PFSK-1 (cell line): Measurements from ENCODE around the gene MEST.

Experiments used
- REST ChIP-seq, 2 experiments: IDR thresholded peaks; 2 replicates each; pipeline versions ENCODE4 v1.6.1 to v1.8.0; 2011 to 2012; ENCODE audit warnings: low read depth in 2 of 2, low read length in 2 of 2, control low read depth in 1 of 2, inconsistent platforms in 1 of 2, mild to moderate bottlenecking in 1 of 2, moderate library complexity in 1 of 2; ENCODE audit not compliant: insufficient read depth in 1 of 2
- SIN3A ChIP-seq: IDR thresholded peaks from 2 replicates; pipeline ENCODE4 v1.6.1; 2012; ENCODE audit warnings: mild to moderate bottlenecking, low read length, moderate library complexity, borderline replicate concordance; ENCODE audit not compliant: insufficient read depth

GRCh38 chr7:130479716-130480400 is 12.0 kb upstream of the MEST start:
- TF ChIP-seq REST (IDR thresholded peaks at IDR 0.05; ENCODE audit: insufficient read depth in 1 of 2, low read depth in 2 of 2, low read length in 2 of 2): no peak
- no peak for TF ChIP-seq SIN3A
